ENCODE measurements around the gene POU2F2. TPM values are rescaled to one million over a fixed set of nuclear protein-coding genes. Genes with fewer than 3 reads are reported as not detected.

Gene POU2F2
- total and polyA plus RNA-seq, 9 of the 15 experiments (the other 6 are each of a cell fraction or from before 2014, with no cell fraction given), result 0.03 to 0.68 (median 0.14) TPM

DNA sequence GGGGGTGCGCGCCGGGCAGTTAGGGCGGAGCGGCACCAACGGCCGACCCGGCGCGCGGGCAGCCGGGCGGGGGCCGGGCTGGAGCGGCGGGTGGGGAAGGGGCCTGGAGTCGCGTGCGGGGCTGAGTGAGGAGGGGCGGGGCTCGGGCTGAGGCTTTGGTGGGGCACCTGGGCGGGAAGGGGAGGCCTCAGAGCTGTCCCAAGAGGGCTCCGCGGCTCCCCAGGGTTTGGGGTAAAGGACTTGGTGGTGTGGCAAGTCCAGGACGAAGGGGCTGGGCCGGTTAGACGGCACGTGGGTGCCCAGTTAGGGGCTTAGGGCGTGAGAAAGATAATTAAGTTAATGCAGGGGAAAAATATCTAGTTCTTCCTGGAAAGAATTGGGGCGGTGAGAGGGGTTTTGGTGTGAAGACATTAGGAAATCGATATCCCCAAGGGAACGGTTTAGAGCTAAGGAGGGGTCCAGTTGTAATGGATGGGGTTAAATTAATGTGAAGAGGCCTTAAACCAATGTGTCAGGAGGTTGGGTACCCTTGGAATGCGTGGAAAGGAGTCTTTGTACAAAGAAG, 55.8 kb downstream of the POU2F2 start (continued):
- TF ChIP-seq, protein P1, sequence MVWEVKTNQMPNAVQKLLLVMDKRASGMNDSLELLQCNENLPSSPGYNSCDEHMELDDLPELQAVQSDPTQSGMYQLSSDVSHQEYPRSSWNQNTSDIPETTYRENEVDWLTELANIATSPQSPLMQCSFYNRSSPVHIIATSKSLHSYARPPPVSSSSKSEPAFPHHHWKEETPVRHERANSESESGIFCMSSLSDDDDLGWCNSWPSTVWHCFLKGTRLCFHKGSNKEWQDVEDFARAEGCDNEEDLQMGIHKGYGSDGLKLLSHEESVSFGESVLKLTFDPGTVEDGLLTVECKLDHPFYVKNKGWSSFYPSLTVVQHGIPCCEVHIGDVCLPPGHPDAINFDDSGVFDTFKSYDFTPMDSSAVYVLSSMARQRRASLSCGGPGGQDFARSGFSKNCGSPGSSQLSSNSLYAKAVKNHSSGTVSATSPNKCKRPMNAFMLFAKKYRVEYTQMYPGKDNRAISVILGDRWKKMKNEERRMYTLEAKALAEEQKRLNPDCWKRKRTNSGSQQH (CRISPR knock-in tag; IDR thresholded peaks at IDR 0.05), result no peak
- TF ChIP-seq, protein P2, sequence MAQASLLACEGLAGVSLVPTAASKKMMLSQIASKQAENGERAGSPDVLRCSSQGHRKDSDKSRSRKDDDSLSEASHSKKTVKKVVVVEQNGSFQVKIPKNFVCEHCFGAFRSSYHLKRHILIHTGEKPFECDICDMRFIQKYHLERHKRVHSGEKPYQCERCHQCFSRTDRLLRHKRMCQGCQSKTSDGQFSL (CRISPR knock-in tag; IDR thresholded peaks at IDR 0.05), result no peak
- TF ChIP-seq, protein P2 (tag; IDR thresholded peaks at IDR 0.05), result peak in 1 of 2 experiments; percentile 44; a peak in 1 of 4 replicates
- TF ChIP-seq TAF1 (IDR thresholded peaks at IDR 0.05; ENCODE audit: control insufficient read depth, extremely low read depth, insufficient read depth, low read length, severe bottlenecking) (peak; percentile 11), SAP30 (IDR thresholded peaks at IDR 0.05; ENCODE audit: borderline replicate concordance, insufficient read depth, low read depth, low read length, poor library complexity, severe bottlenecking) (peak; percentile 16), ZEB2 (IDR thresholded peaks at IDR 0.05) (no peak), RHOXF2B (CRISPR knock-in tag; conservative IDR thresholded peaks at IDR 0.05) (no peak), MIER1 (IDR thresholded peaks at IDR 0.05; ENCODE audit: low read depth) (no peak), ILF3 (IDR thresholded peaks at IDR 0.05; ENCODE audit: borderline replicate concordance) (no peak), CXXC5 (CRISPR knock-in tag; IDR thresholded peaks at IDR 0.05) (no peak), DPF2 (IDR thresholded peaks at IDR 0.05) (no peak), RBM14 (IDR thresholded peaks at IDR 0.05; ENCODE audit: borderline replicate concordance, insufficient read depth, low read depth, low read length) (no peak), ZNF217 (CRISPR knock-in tag; IDR thresholded peaks at IDR 0.05) (no peak), CBX8 (IDR thresholded peaks at IDR 0.05; ENCODE audit: borderline replicate concordance, extremely low read depth, low read depth, low read length, poor library complexity, severe bottlenecking) (no peak), ZNF77 (CRISPR knock-in tag; IDR thresholded peaks at IDR 0.05) (no peak)
- TF ChIP-seq, protein P3, sequence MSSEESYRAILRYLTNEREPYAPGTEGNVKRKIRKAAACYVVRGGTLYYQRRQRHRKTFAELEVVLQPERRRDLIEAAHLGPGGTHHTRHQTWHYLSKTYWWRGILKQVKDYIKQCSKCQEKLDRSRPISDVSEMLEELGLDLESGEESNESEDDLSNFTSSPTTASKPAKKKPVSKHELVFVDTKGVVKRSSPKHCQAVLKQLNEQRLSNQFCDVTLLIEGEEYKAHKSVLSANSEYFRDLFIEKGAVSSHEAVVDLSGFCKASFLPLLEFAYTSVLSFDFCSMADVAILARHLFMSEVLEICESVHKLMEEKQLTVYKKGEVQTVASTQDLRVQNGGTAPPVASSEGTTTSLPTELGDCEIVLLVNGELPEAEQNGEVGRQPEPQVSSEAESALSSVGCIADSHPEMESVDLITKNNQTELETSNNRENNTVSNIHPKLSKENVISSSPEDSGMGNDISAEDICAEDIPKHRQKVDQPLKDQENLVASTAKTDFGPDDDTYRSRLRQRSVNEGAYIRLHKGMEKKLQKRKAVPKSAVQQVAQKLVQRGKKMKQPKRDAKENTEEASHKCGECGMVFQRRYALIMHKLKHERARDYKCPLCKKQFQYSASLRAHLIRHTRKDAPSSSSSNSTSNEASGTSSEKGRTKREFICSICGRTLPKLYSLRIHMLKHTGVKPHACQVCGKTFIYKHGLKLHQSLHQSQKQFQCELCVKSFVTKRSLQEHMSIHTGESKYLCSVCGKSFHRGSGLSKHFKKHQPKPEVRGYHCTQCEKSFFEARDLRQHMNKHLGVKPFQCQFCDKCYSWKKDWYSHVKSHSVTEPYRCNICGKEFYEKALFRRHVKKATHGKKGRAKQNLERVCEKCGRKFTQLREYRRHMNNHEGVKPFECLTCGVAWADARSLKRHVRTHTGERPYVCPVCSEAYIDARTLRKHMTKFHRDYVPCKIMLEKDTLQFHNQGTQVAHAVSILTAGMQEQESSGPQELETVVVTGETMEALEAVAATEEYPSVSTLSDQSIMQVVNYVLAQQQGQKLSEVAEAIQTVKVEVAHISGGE (CRISPR knock-in tag; IDR thresholded peaks at IDR 0.05), result no peak
- TF ChIP-seq, protein P4, sequence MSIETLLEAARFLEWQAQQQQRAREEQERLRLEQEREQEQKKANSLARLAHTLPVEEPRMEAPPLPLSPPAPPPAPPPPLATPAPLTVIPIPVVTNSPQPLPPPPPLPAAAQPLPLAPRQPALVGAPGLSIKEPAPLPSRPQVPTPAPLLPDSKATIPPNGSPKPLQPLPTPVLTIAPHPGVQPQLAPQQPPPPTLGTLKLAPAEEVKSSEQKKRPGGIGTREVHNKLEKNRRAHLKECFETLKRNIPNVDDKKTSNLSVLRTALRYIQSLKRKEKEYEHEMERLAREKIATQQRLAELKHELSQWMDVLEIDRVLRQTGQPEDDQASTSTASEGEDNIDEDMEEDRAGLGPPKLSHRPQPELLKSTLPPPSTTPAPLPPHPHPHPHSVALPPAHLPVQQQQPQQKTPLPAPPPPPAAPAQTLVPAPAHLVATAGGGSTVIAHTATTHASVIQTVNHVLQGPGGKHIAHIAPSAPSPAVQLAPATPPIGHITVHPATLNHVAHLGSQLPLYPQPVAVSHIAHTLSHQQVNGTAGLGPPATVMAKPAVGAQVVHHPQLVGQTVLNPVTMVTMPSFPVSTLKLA (conservative IDR thresholded peaks at IDR 0.05), result peak; percentile 35 to 64; a peak in 3 of 4 replicates

Data from K562 (cell line).